Sigmoid colon (tissue), 4 donors: ENCODE data around the gene TPST2.

Experiments
- CTCF ChIP-seq, 4 experiments: fragments of 450-650 bp in 3 of 4; fragments of 200-600 bp in 1 of 4; IDR thresholded peaks; one replicate each; pipeline ENCODE4 v1.5.1; 2016 to 2019; ENCODE audit warnings: antibody characterized with exemption in 4 of 4, mild to moderate bottlenecking in 3 of 4, moderate library complexity in 2 of 4
- EP300 ChIP-seq, 4 donors: sonication (generic); formaldehyde crosslinking; IDR thresholded peaks; one replicate each; pipeline ENCODE4 v1.6.1; 2017; ENCODE audit warnings: antibody characterized with exemption in 4 of 4
- POLR2A ChIP-seq, 2 donors: fragments of 450-650 bp; IDR thresholded peaks; one replicate each; pipeline ENCODE4 v1.6.1; 2016; ENCODE audit warnings: antibody characterized with exemption in 2 of 2, mild to moderate bottlenecking in 2 of 2, moderate library complexity in 2 of 2
- POLR2AphosphoS5 ChIP-seq, 4 donors: sonication (generic); formaldehyde crosslinking; IDR thresholded peaks; one replicate each; pipeline ENCODE4 v1.6.1; 2017; ENCODE audit warnings: antibody characterized with exemption in 4 of 4

DNA sequence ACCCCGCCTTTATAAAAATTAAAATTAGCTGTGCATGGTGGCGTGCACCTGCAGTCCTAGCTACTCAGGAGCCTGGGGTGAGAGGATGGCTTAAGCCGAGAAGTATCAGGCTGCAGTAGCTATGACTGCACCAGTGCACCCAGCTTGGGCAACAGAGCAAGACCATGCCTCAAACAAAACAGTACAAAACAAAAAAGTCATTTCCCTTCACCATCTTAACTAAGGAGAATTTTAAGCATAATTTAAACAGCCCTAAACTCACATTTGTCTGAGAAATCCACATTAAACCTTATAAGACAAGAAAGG, 54.4 kb downstream of the TPST2 start:
- TF ChIP-seq CTCF (IDR thresholded peaks at IDR 0.05) = no peak
- TF ChIP-seq POLR2A (IDR thresholded peaks at IDR 0.05) = no peak
- TF ChIP-seq POLR2AphosphoS5 (IDR thresholded peaks at IDR 0.05) = no peak
- no peak for TF ChIP-seq EP300 (IDR thresholded peaks at IDR 0.05)
